GM19193 (cell line): ENCODE data around the gene LAMA5.

Experiments used
- POLR2A ChIP-seq: IDR thresholded peaks from 4 replicates; pipeline ENCODE4 v1.6.1; 2011; ENCODE audit not compliant: insufficient read depth, insufficient read length; ENCODE audit errors: extremely low read depth

Gene LAMA5

GRCh38 chr20:62311832-62312661 is 55.1 kb downstream of the LAMA5 start:
- TF ChIP-seq POLR2A = no peak

GRCh38 chr20:62311150-62311549 is 56.0 kb downstream of the LAMA5 start:
- no peak for TF ChIP-seq POLR2A

- TF ChIP-seq POLR2A = no peak
These were observed 56.4 kb downstream of the LAMA5 start for GRCh38 chr20:62310757-62311121.

- TF ChIP-seq POLR2A = no peak
These were observed 57.0 kb downstream of the LAMA5 start for GRCh38 chr20:62309947-62310756.

- TF ChIP-seq POLR2A = no peak
These were observed 57.7 kb downstream of the LAMA5 start for GRCh38 chr20:62309198-62309944.

GRCh38 chr20:62308102-62308822 is 58.9 kb downstream of the LAMA5 start:
- TF ChIP-seq POLR2A = no peak

GRCh38 chr20:62307226-62308101 is 59.6 kb downstream of the LAMA5 start:
- no peak for TF ChIP-seq POLR2A

GRCh38 chr20:62306414-62307187 is 60.5 kb downstream of the LAMA5 start:
- TF ChIP-seq POLR2A = no peak

- no peak for TF ChIP-seq POLR2A
These were observed 61.2 kb downstream of the LAMA5 start for GRCh38 chr20:62305765-62306413.

GRCh38 chr20:62305149-62305764 is 61.9 kb downstream of the LAMA5 start:
- TF ChIP-seq POLR2A = no peak

GRCh38 chr20:62304331-62305148 is 62.6 kb downstream of the LAMA5 start:
- no peak for TF ChIP-seq POLR2A

- TF ChIP-seq POLR2A = no peak
These were observed 63.5 kb downstream of the LAMA5 start for GRCh38 chr20:62303340-62304226.
